Left ventricle myocardium inferior (tissue), 1 donor: Measurements from ENCODE around the gene MIXL1. TPM values are rescaled to one million over a fixed set of nuclear protein-coding genes. Genes with fewer than 3 reads are reported as not detected.
A peak's percentile ranks its signal among the peaks of the same experiment; 100 is the strongest.
"Not testable (repeated sequence)": the region's sequence is repeated elsewhere in the genome, so short reads cannot be mapped to it uniquely, and the experiment has no call there.

Experiments used
- DNase-seq: peaks from one replicate; pipeline ENCODE4 v3.0.0-alpha.2; 2020
- H3K27ac ChIP-seq: fragments of 200-600 bp; replicated peaks from 2 replicates; pipeline ENCODE4 v1.8.0; 2021
- H3K27me3 ChIP-seq: fragments of 200-600 bp; 2 replicates; pipeline ENCODE4 v1.8.0; 2021; ENCODE audit warnings: low read depth
- H3K36me3 ChIP-seq: fragments of 200-600 bp; 2 replicates; pipeline ENCODE4 v1.8.0; 2021
- H3K4me1 ChIP-seq: fragments of 200-600 bp; 2 replicates; pipeline ENCODE4 v1.8.0; 2021
- H3K4me3 ChIP-seq: fragments of 200-600 bp; 2 replicates; pipeline ENCODE4 v1.8.0; 2021; ENCODE audit warnings: mild to moderate bottlenecking, moderate library complexity
- H3K9me3 ChIP-seq: fragments of 200-600 bp; replicated peaks from 2 replicates; pipeline ENCODE4 v1.8.0; 2021
- CTCF ChIP-seq: fragments of 200-600 bp; IDR thresholded peaks from 2 replicates; pipeline ENCODE4 v1.8.0; 2021; ENCODE audit warnings: antibody characterized with exemption, mild to moderate bottlenecking, borderline replicate concordance
- intact Hi-C: fragments of 100-400 bp; cut with micrococcal nuclease; formaldehyde crosslinking; loops from one replicate; pipeline ENCODE4 v1.11.0; 2022
- total RNA-seq: library from RNA; stranded (reverse); fragmentation: NEBNext Ultra II Directional; extraction: Animal tissue kit (Norgen Biotek cat#: 25700); gene quantifications from one replicate; pipeline ENCODE4 v1.2.1, GENCODE V29; 2021
- donor health status: DM: no; HTN: yes; CAD: no; lungs with severe emphysema.

The MIXL1 gene
- total RNA-seq, 1 donor from 2014 or later: not detected

DNA sequence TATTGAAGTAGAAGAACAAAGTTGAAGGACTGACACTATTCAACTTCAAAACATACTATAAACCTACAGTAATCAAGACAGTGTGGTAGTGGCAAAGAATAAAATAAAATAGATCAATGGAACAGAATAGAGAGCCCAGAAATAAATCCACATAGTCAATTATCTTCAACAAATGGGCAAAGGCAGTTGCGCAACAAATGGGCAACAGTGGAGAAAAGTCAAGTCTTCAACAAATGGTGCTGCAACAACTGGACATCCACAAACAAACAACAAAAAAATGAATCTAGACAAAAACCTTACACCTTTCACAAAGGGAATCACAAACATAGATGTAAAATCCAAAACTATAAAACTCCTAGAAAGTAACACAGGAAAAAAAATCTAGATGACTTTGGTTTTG is 38.4 kb downstream of the MIXL1 start:
- peaks cover 90% of the 10 kb centered on the region for H3K36me3 ChIP-seq
- no peaks in the 10 kb centered on the region for H3K4me1 ChIP-seq
- TF ChIP-seq CTCF: no peak

DNA sequence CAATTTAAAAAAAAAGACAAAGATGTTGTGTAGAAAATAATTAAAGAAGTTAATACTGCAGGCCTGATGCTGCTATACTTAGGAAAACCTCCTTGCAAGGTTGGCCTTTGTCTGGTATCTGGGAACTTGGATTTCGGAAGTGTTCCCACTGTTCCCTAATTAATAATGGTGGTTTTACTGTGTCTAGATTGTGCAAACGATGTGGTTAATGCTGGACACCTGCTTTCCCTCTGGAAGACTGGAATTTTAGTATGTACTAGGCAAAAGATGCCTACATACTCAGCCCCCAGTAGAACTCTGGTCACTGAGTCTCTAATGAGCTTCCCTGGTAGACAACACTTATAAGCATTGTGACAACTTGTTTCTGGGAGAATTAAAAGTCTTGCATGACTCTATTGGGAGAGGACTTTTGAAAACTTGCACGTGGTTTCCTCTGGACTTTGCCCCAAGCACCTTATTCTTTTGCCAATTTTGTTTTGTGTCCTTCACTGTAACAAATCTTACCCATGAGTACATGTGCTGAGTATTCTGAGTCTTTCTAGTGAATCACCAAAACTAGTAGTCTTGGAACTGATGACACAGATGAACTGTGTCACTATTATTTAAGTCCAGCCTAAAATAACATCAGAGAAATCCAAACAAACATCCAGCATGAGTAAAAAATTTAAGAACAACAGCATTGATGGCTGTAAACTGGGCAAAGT is 45.1 kb downstream of the MIXL1 start:
- Histone ChIP-seq H3K4me3 (no peak overlapping the region), H3K4me1 (peaks cover 16% of the 10 kb centered on the region), H3K27me3 (no peaks in the 10 kb centered on the region), H3K36me3 (peaks cover 30% of the 10 kb centered on the region), H3K9me3 (no peaks in the 10 kb centered on the region), H3K27ac (no peak overlapping the region)
- TF ChIP-seq CTCF: no peak
- no peak for DNase-seq
- intact Hi-C loops: no loop called here

More for the DNA sequence above, 38.4 kb downstream of the MIXL1 start:
- Histone ChIP-seq H3K27ac (no peak overlapping the region), H3K4me3 (no peak overlapping the region), H3K9me3 (peaks cover 25% of the 10 kb centered on the region), H3K27me3 (no peaks in the 10 kb centered on the region)
- intact Hi-C loops: no loop called here
- no peak for DNase-seq

- Histone ChIP-seq H3K4me1 (peaks cover 25% of the 10 kb centered on the region), H3K36me3 (peaks cover 20% of the 10 kb centered on the region), H3K27ac (peak overlapping the region; percentile 75)
- H3K4me3 ChIP-seq, DNase-seq, intact Hi-C loops, H3K27me3 ChIP-seq, H3K9me3 ChIP-seq: not testable (repeated sequence)
These were observed 48.9 kb downstream of the MIXL1 start for GRCh38 chr1:226272233-226272902.

GRCh38 chr1:226274138-226274537 is 50.7 kb downstream of the MIXL1 start:
- intact Hi-C loops: no loop called here
- no peak for TF ChIP-seq CTCF
- Histone ChIP-seq H3K27ac (peak overlapping the region; percentile 75), H3K4me3 (no peak overlapping the region), H3K36me3 (peaks cover 24% of the 10 kb centered on the region), H3K4me1 (peaks cover 25% of the 10 kb centered on the region), H3K9me3 (no peaks in the 10 kb centered on the region), H3K27me3 (no peaks in the 10 kb centered on the region)
- no peak for DNase-seq

GRCh38 chr1:226276077-226276682 is 52.7 kb downstream of the MIXL1 start:
- intact Hi-C loops: no loop called here
- no peak for DNase-seq
- no peaks in the 10 kb centered on the region for H3K27me3 ChIP-seq
- TF ChIP-seq CTCF: no peak
- H3K9me3 ChIP-seq: no peaks in the 10 kb centered on the region
- peaks cover 33% of the 10 kb centered on the region for H3K4me1 ChIP-seq
- H3K36me3 ChIP-seq: peaks cover 24% of the 10 kb centered on the region
- H3K4me3 ChIP-seq: no peak overlapping the region
- H3K27ac ChIP-seq: no peak overlapping the region

Other genes starting within 250 kb of the MIXL1 start
- 11.3 TPM for gene SDE2, start 224.3 kb upstream of the MIXL1 start, total RNA-seq
- 324 TPM for gene H3-3A, start 160.9 kb upstream of the MIXL1 start, total RNA-seq
- gene ACBD3, start 36.9 kb upstream of the MIXL1 start, total RNA-seq: 29.6 TPM
- gene LIN9, start 85.5 kb downstream of the MIXL1 start, total RNA-seq: 19.5 TPM
- 138 TPM for gene PARP1, start 184.4 kb downstream of the MIXL1 start, total RNA-seq